Testis (tissue), 2 donors: ENCODE measurements around the gene R3HDM4.

Experiments used
- CTCF ChIP-seq, 3 experiments: fragments of 450-650 bp in 2 of 3; fragments of 200-600 bp in 1 of 3; sonication (generic) in 1 of 3; IDR thresholded peaks; one replicate each; pipeline ENCODE4 v1.5.1; 2016 to 2019; ENCODE audit warnings: antibody characterized with exemption in 3 of 3, mild to moderate bottlenecking in 2 of 3, moderate library complexity in 1 of 3
- POLR2A ChIP-seq: fragments of 450-650 bp; IDR thresholded peaks from one replicate; pipeline ENCODE4 v1.6.1; 2017; ENCODE audit warnings: antibody characterized with exemption, mild to moderate bottlenecking, moderate library complexity

- TF ChIP-seq POLR2A (no peak), CTCF (IDR thresholded peaks at IDR 0.05) (no peak)
These were observed 43.5 kb downstream of the R3HDM4 start for GRCh38 chr19:869245-870177.
